Thyroid gland (tissue), 4 donors: ENCODE measurements around the gene CACNA1S. TPM values are rescaled to one million over a fixed set of nuclear protein-coding genes. Genes with fewer than 3 reads are reported as not detected.

Experiments used
- DNase-seq, 2 donors: peaks; one replicate each; pipeline ENCODE4 v3.0.0-alpha.2; 2019
- H3K27ac ChIP-seq, 3 donors: fragments of 200-600 bp; sonication (generic); 1 replicate in 2 of 3; 2 replicates in 1 of 3; pipeline ENCODE4 v1.5.1; 2016 to 2019; ENCODE audit warnings: mild to moderate bottlenecking in 1 of 3, moderate library complexity in 1 of 3
- H3K27me3 ChIP-seq: fragments of 200-600 bp; sonication (generic); one replicate; pipeline ENCODE4 v1.5.1; 2019
- H3K36me3 ChIP-seq, 2 donors: fragments of 200-600 bp; sonication (generic); one replicate each; pipeline ENCODE4 v1.5.1; 2016 to 2019
- H3K4me1 ChIP-seq, 2 donors: fragments of 200-600 bp; sonication (generic); one replicate each; pipeline ENCODE4 v1.5.1; 2017 to 2019
- H3K4me3 ChIP-seq, 3 donors: fragments of 200-600 bp; sonication (generic); replicated peaks in 1 of 3; 1 replicate in 2 of 3; 2 replicates in 1 of 3; pipeline ENCODE4 v1.5.1; 2016; ENCODE audit warnings: mild to moderate bottlenecking in 1 of 3
- H3K9me3 ChIP-seq: fragments of 200-600 bp; sonication (generic); one replicate; pipeline ENCODE4 v1.5.1; 2017
- POLR2A ChIP-seq, 2 donors: fragments of 450-650 bp; IDR thresholded peaks; one replicate each; pipeline ENCODE4 v1.6.1; 2017; ENCODE audit warnings: antibody characterized with exemption in 2 of 2, mild to moderate bottlenecking in 2 of 2, moderate library complexity in 1 of 2
- WGBS, 2 donors: methylation state at CpG; one replicate each; pipeline ENCODE4 v1.1.5; 2017; 5-methylcytosine and 5-hydroxymethylcytosine counted together
- intact Hi-C: fragments of 100-400 bp; cut with DNase I; formaldehyde crosslinking; loops from one replicate; pipeline ENCODE4 v1.15.1; 2023
- total RNA-seq, 4 donors: library from RNA; depleted of rRNA; stranded (reverse); fragments of >200 nt; gene quantifications; one replicate each; pipeline ENCODE4 v1.2.3, GENCODE V29; 2016
- TF ChIP-seq, protein P1 (sequence below), 6 experiments: fragments of 200-600 bp in 3 of 6; fragments of 450-650 bp in 3 of 6; sonication (generic) in 3 of 6; IDR thresholded peaks; one replicate each; pipeline ENCODE4 v1.5.1; 2016 to 2019; ENCODE audit warnings: antibody characterized with exemption in 6 of 6, mild to moderate bottlenecking in 2 of 6, inconsistent platforms in 1 of 6, moderate library complexity in 1 of 6

Gene CACNA1S
- total RNA-seq, 4 donors from 2014 or later = not detected

DNA sequence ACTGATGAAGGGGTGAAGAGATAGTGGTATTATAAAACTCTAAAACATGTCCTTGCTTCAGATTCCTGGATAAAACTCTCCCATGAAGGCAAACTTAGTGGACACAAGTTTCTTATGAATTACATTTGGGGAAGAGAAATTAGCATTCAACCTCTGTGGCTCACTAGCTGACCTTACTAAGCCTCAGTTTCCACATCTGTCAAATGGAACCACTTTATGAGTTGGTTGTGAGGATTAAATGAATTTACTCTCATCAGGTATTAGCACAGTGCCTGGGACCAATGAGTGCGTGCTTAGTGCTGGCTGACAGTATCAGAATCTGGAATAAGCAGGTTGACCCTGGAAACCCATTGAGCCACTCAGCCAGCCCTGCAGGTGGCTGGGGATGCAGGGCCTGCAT lies 2.6 kb downstream of the CACNA1S start:
- no peaks in the 10 kb centered on the region for H3K4me1 ChIP-seq
- intact Hi-C loops = no loop called here
- 88 to 91% methylated on average over 1 of the region's 1 CpG for whole genome bisulfite sequencing, 2 donors

DNA sequence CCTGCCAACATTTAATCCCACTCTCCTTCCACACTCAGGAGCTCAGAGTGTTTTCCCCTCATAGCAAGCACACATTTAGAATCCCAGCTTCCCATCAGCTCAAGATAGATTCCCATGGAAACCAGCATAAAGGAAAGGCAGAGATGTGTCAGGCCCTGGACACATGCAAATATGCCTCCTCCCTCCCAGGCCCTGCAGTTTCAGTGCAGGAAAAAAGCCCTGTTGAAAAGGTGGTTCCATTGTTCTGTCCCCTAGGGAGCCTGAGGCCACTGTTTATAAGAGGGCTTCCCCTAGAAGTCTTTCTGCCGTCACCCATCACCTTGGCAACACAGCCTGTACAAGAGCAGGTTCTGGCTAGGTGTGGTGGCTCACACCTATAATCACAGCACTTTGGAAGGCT lies 3.6 kb downstream of the CACNA1S start:
- no peak overlapping the region for H3K27ac ChIP-seq
- no peak for DNase-seq
- no peaks in the 10 kb centered on the region for H3K9me3 ChIP-seq
- TF ChIP-seq, protein P1, sequence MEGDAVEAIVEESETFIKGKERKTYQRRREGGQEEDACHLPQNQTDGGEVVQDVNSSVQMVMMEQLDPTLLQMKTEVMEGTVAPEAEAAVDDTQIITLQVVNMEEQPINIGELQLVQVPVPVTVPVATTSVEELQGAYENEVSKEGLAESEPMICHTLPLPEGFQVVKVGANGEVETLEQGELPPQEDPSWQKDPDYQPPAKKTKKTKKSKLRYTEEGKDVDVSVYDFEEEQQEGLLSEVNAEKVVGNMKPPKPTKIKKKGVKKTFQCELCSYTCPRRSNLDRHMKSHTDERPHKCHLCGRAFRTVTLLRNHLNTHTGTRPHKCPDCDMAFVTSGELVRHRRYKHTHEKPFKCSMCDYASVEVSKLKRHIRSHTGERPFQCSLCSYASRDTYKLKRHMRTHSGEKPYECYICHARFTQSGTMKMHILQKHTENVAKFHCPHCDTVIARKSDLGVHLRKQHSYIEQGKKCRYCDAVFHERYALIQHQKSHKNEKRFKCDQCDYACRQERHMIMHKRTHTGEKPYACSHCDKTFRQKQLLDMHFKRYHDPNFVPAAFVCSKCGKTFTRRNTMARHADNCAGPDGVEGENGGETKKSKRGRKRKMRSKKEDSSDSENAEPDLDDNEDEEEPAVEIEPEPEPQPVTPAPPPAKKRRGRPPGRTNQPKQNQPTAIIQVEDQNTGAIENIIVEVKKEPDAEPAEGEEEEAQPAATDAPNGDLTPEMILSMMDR (IDR thresholded peaks at IDR 0.05) = no peak
- TF ChIP-seq POLR2A (IDR thresholded peaks at IDR 0.05) = no peak
- intact Hi-C loops = no loop called here
- no peaks in the 10 kb centered on the region for H3K36me3 ChIP-seq
- no peaks in the 10 kb centered on the region for H3K4me1 ChIP-seq
- H3K4me3 ChIP-seq = no peak overlapping the region
- H3K27me3 ChIP-seq = no peaks in the 10 kb centered on the region
- 50 to 71% methylated on average over 1 of the region's 1 CpG for WGBS, 2 donors

More for the DNA sequence above, 2.6 kb downstream of the CACNA1S start:
- H3K36me3 ChIP-seq = no peaks in the 10 kb centered on the region
- H3K4me3 ChIP-seq = no peak overlapping the region
- no peak overlapping the region for H3K27ac ChIP-seq
- TF ChIP-seq, protein P1 (IDR thresholded peaks at IDR 0.05) = no peak
- no peaks in the 10 kb centered on the region for H3K9me3 ChIP-seq
- DNase-seq = no peak
- H3K27me3 ChIP-seq = no peaks in the 10 kb centered on the region

DNA sequence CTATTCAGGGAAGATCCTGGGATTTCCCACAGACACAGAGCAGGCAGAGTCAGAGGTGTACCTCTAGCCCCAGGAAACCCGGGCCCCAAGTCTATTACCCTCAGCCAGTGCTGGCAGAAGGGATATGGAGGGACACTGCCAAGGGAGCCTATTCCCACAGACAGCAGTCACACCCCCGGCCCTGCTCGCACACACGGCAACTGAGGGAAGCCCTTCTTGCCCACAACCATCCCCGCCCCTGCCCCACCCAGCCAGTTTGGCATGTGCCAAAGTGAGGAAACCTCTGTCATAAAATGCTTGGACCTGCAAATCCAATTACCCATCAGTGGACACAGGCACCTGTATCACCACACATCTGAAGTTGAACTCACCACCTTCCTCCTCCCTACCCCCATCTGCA lies 6.5 kb downstream of the CACNA1S start:
- H3K4me3 ChIP-seq = no peak overlapping the region
- no peak for DNase-seq
- no peak overlapping the region for H3K27ac ChIP-seq
- 84 to 86% methylated on average over 5 of the region's 5 CpGs for WGBS, 2 donors
- H3K27me3 ChIP-seq = no peaks in the 10 kb centered on the region
- no peaks in the 10 kb centered on the region for H3K9me3 ChIP-seq
- H3K36me3 ChIP-seq = no peaks in the 10 kb centered on the region
- H3K4me1 ChIP-seq = no peaks in the 10 kb centered on the region
- intact Hi-C loops = no loop called here
- TF ChIP-seq POLR2A (IDR thresholded peaks at IDR 0.05) = no peak
- TF ChIP-seq, protein P1 (IDR thresholded peaks at IDR 0.05) = no peak

DNA sequence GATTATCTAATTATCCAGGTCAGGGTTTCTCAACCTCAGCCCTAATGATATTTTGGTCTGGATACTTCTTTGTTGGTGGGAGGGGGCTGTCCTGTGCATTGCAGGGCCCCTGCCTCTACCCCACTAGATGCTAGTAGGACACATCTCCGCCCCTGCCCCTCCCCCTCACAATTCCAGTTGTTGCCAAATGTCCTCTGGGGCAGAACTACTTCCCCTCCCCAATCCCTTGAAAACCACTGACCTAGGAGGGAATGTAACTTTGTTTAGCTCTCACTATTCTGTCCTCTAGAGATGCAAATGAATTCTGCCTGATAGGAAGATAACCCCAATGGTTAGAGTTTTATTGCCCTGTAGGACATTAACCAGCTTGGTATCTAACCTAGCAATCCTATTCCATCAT lies 8.1 kb downstream of the CACNA1S start:
- Histone ChIP-seq H3K4me3 (no peak overlapping the region), H3K27me3 (no peaks in the 10 kb centered on the region), H3K36me3 (no peaks in the 10 kb centered on the region), H3K27ac (no peak overlapping the region), H3K4me1 (no peaks in the 10 kb centered on the region), H3K9me3 (no peaks in the 10 kb centered on the region)
- DNase-seq = no peak
- intact Hi-C loops = no loop called here
- TF ChIP-seq POLR2A (IDR thresholded peaks at IDR 0.05) = no peak
- TF ChIP-seq, protein P1 (IDR thresholded peaks at IDR 0.05) = no peak
- 53 to 79% methylated on average over 1 of the region's 1 CpG for WGBS, 2 donors

DNA sequence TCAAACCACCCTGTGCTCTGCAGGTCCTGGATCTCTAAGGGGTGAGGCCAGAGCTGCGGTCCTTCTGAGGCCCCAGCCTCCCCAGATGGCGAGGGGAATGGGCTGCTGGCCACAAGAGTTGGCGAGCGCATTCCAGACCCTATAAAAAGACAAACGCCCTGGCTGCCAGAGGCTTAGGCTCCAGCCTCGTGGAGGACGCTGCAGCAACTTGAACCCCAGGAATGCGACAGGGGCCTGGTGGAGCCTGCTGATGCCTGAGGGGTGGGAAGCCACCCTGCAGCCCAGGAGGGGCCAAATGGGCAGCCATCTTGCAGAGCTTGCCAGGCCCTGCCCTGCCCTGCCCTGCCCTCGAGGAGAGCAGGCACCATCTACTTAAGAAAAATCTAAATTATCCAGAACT lies 8.6 kb downstream of the CACNA1S start:
- H3K27me3 ChIP-seq = no peaks in the 10 kb centered on the region
- no peak for TF ChIP-seq POLR2A (IDR thresholded peaks at IDR 0.05)
- TF ChIP-seq, protein P1 (IDR thresholded peaks at IDR 0.05) = no peak
- no peaks in the 10 kb centered on the region for H3K9me3 ChIP-seq
- H3K36me3 ChIP-seq = no peaks in the 10 kb centered on the region
- no peak for DNase-seq
- no peak overlapping the region for H3K27ac ChIP-seq
- intact Hi-C loops = no loop called here
- H3K4me3 ChIP-seq = no peak overlapping the region
- whole genome bisulfite sequencing, 2 donors = 69 to 80% methylated on average over 2 to 8 of the region's 9 CpGs
- no peaks in the 10 kb centered on the region for H3K4me1 ChIP-seq
